ENCODE measurements around the gene LACRT.
A peak's percentile ranks its signal among the peaks of the same experiment; 100 is the strongest.
"Not testable (repeated sequence)": the region's sequence is repeated elsewhere in the genome, so short reads cannot be mapped to it uniquely, and the experiment has no call there.

LACRT gene, protein sequence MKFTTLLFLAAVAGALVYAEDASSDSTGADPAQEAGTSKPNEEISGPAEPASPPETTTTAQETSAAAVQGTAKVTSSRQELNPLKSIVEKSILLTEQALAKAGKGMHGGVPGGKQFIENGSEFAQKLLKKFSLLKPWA

DNA sequence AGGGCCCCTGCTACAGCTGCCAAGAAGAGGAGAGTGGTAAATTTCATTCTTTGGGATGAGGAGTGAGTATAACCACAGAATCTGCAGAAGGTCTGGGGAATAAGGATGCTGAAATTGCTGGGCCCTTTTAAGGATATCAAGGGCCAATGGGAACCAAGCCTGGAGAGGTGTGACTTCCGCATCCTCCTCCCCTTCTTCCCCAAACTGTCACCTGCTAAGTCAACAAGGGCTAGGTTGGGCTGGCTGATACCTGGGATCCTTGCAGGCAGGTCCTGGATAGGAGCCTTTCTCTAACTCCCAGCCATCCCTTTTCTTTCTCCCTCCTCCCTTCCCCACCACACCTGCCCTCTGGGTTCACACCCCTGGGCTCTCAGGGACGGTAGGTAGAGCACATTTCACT is at the start of gene LACRT:
Gene LACRT, minus strand, starts transcription at position 101 of the 400 bp plus-strand sequence. Its CDS starts 54 bp downstream, at position 47.
- no peak for DNase-seq

DNA sequence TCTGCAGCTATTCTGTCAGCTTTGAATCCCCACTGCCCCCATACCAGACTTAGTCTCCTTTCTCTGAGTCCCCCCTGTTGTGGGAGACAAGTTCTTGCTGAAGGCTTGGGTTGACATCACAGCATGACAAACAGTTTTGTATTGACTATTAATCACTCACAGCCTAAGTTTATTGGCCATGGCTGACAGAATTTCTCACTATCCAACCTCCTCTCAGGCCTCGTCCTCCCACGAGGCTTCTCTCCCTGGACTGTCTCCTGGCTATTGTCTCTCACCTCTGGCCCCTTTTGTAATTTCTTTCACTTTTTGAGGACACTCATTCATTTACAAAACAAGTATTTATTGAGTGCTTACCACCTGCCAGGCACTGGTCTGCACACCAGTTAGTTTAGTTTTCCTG is 48.7 kb upstream of the LACRT start:
- no peak for DNase-seq

DNA sequence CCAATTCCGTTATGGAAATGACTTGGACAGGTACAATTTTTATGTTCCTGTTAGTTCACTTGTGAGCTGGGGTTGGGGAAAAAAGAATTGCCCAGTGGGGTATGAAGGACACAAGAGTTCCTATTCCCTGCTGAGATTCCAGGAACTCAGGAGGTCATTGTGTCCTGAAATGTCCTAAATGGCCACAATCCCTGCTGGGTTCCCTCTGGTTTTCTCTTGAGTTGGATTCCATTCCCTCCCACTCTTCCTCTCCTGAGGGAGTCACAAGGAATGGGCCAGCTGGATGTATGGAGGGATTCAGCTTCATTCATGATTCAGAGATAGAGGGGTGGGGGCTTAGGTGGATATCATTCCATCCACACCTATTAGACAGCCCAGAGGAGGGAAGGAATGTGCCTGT is 48.0 kb upstream of the LACRT start:
- DNase-seq = no peak

DNA sequence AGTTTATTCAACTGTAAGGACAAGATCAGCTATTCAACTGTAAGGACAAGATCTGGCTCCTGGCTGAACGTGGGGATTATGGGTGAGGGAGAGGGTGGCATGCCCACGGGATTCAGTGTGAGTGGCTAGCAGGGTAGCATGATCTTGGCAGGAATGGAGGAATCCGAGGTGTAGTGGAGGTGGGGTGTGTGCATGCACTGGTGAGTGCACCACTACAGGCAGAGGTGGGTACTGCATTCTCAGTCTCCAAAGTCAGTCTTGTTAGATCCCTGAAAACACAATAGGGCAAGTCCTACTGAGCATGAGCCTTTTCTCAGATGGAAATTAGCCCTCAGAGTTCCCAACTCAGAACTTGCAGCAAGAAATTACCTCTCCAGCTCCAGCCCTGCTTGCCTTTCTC is 45.7 kb upstream of the LACRT start:
- peak; percentile 65 for DNase-seq

DNA sequence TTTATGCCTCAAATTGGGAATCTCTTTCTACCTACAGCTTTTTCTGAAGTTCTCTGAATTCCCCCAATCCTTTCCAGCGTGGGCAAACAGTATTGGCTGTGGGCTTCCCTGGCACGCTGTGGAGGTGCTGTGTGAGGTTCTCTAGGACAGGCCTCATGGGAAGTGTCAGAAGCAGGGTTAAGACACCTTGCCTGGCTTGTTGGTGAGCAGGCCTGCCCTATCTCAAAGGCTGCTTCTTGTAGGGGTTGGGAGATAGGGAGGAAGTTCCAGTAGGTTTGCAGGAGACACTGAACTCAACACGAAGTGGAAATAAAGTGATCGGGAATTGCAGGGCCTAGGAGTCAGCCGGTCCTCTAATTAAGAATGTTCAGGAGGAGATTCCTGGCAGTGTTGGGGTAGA is 43.4 kb upstream of the LACRT start:
- no peak for DNase-seq

DNA sequence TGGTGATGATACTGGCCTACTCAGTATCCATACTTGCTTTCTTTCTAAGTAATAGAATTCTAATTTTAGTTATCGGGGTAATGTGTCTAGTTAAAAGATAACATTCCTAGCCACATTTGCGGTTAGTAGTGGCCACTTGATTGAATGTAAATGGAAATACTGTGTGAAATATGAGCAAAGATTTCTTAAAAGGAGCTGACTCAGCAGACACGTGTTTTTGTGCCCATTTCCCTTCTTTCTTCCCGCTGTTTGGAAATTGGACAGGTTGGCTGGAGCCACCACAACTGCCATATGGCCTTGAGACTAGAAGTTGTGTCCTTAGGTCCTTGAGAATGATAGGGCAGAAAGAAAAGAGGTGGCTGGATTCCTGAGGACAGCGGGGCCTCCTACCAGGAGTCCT is 33.2 kb upstream of the LACRT start:
- DNase-seq = no peak

DNA sequence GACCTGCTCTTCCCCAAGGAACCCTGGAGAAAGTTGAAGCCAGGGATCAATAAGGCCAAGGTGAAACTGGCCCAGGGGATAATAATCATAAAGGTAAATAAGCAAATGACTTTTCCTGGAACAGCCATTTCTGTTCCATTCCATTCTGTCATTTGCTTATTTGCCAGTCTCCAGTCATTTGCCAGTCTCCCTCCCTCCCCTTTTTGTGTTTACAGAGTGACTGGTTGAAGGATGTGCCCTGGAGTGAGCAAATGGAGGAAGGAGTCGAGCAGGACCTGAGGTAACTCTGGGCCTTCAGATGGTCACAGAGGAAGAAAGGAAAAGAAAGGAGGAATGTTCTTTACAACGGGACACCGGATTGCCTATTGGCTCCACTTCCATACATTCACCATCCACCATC is 31.3 kb upstream of the LACRT start:
- DNase-seq = no peak

DNA sequence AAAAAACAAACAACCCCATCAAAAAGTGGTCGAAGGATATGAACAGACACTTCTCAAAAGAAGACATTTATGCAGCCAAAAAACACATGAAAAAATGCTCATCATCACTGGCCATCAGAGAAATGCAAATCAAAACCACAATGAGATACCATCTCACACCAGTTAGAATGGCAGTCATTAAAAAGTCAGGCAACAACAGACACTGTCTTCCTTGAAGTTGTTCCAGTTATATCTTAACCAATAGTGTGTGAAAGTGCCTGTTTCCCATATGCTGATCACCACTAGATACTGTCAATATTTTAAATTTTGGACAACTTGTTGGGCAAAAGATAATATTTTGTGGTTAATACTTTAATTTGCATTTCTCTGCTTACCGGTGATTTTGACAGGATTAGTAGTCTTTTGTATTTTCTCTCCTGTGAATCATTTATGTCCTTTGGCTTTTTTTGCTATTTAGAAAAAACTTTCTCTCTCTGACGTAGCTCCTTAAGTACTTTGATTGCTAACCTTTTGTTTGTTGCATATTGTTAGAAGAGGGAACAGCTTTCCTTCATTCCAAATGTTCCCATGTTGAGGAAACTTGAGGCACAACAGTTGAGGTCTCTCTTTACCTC is 30.4 kb upstream of the LACRT start:
- not testable (repeated sequence) for DNase-seq

DNA sequence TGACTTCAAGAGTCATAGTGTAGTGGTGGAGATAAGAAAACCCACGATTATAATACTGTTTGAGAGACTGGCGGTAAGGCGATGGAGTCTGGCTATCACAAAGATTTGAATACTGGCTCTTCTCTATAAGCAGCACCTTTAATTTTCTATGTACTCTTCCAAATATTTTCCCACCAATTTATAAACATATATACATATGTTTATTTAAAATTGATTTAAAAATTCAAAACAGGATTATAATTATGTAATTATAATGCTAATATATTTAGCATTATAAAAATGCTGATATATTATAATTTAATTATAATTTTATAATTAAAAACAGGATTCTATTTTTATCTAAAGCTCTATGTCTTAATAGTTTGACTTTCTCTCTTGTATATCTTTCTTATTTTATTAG is 28.9 kb upstream of the LACRT start:
- DNase-seq = no peak

DNA sequence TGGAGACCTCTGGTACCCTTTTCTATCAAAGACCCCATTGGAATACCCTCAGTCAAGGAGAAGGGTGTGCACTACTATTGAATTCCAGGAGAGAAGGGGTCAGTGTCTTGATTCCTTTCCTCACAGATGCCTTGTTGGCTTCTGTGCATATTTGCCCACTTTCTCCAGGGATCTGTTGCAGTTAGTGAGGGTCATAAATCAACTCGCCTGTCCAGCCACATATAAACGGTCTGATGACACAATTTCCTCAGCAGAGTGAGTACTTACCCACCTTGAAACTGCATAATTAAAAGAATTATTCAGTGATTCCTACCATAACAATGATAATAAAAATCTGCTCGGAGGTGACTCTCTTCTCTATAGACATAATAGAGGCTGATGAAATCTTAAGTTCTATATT is 27.3 kb upstream of the LACRT start:
- no peak for DNase-seq

DNA sequence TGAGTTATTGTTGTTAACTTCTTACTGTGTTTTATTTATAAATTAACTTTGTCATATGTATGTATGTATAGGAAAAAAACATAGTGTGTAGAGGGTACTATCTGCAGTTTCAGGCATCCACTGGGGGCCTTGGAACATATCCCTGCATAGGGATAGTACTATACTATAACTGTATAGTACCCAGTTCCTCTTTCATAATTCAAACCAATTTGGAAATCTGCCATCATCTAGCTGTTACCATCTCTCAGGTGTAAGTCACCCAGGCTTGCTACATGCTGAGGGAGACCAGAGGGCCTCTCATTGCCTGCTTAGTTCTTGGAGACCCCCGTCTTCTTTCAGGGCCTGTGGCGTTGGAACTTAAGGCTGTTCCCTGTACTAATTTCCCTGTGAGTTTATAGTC is 26.4 kb upstream of the LACRT start:
- peak; percentile 20 for DNase-seq

DNA sequence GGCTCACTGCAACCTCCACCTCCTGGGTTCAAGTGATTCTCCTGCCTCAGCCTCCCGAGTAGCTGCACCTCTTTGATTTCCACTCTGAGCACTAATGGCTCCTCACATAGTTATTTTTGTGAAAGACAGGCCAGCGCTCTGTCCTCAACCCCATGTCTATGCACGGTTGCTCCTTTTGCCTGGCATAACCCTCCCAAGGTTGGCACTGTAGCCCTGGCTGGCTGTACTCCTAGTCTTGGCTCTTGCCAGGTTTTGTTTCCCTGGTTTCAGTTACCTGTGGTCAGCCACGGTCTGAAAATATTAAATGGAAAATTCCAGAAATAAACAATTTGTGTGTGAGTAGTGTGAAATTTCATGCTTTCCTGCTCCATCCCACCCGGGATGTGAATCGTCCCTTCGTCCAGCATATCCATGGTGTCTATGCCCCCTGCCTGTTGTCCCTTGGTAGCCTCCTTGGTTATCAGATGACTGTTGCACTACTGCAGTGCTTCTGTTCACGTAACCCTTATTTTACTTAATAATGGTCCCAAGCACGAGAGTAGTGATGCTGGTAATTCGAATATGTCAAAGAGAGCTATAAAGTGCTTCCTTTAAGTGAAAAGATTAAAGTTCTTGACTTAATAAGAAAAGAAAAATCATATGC is 25.7 kb upstream of the LACRT start:
- DNase-seq = no peak

DNA sequence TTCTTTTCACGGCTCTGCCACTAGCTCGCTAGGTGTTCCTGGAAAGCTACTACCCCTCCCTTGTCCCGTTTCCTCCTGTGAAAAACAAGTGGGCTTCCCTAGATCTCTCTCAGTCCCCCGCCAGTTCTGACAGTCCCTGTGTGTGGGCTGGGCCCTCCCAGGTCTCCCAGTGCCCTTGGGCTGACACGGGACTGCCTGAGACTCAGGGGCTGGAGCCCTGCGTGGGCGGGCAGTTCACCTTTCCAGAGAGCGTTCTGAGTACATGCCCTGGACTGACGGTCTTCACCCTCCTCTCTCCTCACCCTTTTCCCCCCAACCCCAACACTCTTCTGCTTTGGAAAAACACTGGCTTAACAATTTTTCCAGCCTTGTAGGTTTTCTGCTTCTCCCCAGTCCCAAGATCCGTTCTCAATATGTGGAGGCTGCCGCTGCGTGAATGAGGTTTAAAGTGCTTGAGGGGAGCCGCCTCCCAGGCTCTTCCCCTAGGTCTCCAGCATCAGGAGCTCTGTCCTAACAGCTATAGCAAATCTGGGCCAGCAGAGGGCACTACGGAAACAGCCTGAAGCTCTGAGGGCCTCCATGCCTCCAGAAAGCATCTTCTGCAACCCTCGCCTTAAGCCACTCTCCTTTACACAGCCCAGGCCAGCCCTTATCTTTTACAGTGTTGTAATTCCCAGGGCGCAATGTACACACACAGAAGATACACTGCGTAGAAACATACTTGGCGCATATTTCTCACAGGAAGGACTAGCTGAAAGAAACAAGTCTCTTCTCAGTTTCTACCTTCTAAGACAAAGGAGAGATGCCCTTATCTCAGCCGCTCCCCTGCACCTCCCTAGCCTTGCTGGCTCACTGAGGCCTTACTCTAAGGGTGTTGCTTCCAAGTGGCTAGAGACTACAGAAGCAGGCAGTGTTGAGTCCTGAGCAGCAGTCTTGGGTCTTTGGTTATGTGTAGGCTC is 23.9 kb upstream of the LACRT start:
- peak; percentile 74 for DNase-seq

DNA sequence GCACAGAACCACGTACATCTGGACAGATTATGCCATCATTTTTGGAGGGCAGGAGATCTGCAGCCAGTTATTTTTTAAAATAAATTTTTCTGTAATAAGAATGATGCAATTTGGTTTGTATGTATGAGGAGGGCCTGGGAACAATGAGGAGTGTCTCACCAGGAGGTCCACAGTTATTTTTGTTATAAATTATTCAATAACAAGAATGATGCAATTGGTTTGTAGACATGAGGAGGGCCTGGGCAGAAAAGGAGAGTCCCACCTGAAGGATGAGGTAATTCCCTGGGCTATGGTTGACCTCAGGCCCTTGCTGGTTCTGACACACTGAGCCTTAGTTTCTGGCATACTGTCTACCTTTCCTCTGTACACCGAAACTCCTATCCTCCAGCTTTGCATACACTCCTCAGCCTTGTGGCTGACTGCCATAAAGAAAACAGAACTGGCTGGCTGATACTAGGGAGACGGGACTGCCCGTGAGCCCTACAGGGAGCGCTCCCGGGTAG is 22.5 kb upstream of the LACRT start:
- DNase-seq = no peak

DNA sequence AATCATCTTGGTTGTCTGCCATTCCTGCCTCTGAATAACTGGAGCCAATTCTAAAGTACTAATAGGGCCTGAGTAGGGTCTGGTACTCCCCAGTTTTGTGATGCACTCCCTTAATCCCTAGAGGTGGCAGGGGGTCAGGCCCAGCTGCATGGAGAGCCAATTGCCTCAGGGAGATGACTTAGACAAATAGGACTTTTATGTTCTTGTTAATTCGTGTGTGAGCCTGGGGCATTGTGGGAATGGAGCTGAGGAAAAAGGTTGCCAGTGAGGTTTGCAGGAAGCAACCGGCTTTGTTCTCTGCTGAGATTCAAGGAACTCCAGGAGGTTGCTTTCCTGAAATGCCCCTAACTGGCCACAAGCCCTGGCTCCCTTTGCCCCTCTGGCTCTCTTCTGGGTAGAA is 20.2 kb upstream of the LACRT start:
- DNase-seq = no peak

DNA sequence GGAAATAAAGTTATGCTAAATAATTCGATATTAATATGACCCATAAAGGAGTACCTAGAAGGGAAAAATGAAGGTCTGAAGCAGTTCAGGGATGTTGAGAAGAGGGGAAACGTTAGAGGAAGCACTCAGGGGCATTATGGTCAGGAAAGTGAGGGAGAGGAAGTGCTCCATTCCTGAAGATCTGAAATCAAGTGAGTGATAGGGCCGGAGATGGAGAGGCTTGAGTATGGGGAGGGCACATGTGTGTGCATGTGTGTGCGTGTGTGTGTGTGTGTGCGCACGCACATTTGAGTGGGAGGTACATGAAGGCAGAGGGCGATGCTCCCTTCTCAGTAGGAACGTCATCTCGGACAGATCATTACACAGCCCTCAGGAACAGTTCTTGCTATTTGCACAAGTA is 18.3 kb upstream of the LACRT start:
- DNase-seq = no peak

DNA sequence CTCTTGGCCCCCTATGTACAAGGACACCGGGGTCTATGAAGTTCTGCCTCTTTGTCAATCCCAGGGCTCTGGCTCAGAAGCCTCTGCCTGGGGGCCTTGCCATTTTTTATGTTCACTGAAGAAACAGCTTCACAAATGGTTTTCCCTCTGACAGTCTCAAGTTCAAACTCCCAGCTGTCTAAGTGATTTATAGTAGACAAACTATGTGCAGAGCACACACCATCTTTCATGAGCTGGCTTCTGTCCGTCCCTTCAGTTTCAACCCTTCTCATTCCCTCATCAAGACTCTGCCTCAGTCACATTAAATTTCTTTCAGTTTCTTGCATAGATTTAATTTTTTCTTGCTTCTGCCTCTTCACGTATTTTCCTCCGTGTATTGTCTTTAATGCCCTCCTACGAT is 16.2 kb upstream of the LACRT start:
- DNase-seq = no peak

DNA sequence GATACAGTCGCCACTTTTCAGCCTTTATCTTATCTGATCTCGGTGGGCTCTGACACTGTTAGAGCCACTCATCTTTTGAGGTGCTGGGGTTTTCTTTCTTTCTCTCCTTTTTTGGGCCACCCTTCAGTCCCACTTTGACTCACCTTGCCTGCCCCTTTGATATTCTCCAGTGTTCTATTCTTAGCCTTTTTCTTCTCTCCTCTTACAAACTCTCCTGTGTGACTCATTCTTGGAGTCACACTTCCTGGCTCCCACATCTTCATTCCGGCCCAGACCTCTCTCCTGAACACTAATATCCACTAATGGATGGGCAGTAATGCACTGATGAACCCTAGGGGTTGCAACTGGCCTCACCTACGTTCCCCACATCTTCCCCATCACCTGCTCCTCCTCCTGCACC is 15.7 kb upstream of the LACRT start:
- no peak for DNase-seq

DNA sequence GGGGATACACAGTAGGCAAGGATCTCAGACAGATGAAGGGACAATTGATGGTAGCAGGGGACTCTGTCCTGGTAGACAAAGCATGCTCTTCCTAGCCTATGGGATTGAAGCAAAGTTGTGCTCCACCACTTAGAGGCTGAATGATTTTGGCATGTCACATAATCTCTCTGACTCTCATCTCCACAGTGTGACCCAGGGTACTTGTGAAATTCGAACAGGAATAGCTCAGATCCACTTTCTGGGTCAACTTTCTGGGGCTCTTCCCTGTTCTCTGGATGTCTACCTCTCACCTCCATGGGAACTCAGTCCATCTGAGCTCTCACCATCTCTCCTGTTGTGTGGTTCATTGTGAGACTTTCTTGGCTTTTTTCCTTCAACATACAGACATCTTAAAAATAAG is 15.1 kb upstream of the LACRT start:
- DNase-seq = no peak

DNA sequence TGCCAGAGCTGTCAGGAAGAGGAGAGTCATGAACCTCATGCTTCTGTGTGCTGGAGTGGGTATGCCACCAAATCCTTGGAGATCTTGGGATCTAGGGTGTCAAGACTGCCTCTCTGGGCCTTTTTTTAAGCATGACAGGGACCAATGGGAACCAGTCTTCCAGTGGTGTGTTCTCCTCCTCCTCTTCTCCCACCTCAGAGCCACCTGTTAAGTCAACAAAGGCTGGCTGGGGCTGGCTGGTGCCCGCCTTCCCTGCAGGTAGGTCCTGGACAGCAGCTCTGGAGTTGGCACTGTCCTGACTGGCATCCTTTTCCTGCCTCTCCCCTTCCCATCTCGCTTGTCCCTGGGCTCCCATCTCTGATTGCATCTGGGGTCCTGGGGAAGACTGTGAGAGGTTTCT is 13.6 kb upstream of the LACRT start, which contains the start of gene DCD:
Gene DCD, minus strand, starts transcription at position 101 of the 400 bp plus-strand sequence. Its CDS starts 62 bp downstream, at position 39.
- DNase-seq = no peak

DNA sequence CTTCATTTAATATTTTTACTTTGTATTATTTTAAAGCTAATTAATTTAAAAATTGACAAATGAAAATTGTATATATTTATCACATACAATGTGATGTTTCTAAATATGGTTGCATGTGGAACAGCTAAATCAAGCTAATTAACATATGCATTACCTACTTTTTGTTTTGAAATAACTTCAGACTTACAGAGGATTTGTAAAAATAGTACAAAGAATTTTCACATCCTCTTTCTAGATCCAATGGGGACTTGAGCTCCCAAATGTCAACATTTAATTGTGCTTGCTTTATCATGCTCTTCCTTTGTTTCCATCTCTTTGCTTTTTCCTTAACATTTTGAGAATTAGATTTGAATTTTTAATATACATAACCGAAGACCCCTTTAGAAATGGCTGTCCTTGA is 6.9 kb upstream of the LACRT start:
- DNase-seq = no peak

DNA sequence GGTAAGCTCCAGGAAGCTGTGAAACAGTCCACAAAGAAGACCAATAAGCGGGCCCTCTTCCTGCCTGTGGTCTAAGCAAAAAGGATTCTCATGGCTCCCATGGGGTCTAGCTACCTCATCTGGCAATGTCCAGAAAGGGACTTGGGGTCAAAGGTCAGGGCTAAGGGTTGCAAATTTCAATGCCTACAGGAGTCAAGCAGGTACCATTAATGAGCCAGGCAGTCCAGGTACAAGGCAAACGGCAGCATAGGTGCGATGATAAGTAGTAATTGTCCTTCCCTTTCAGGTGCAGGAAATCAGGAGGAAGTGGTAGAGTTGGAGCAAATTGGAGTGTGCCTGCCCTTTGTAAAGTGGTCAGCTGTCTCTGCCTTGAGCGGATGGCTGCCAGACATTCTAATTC is 6.4 kb upstream of the LACRT start:
- DNase-seq = no peak

DNA sequence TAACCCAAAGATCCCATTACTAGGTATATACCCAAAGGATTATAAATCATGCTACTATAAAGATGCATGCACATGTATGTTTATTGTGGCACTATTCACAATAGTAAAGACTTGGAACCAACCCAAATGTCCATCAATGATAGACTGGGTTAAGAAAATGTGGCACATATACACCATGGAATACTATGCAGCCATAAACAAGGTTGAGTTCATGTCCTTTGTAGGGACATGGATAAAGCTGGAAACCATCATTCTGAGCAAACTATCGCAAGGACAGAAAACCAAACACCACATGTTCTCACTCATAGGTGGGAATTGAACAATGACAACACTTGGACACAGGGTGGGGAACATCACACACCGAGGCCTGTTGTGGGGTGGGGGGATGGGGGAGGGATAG is 4.4 kb upstream of the LACRT start:
- not testable (repeated sequence) for DNase-seq

Measured in hematopoietic multipotent progenitor cell treated with erythropoietin and hydrocortisone succinate and interleukin-3 and kit ligand, for 6 days (in vitro differentiated cells).